AG04449 (cell line): ENCODE data around the gene MID1.

Experiments
- CTCF ChIA-PET: fragments of 350-600 bp; formaldehyde crosslinking; extraction: SDS; loops from one replicate; lab custom pipeline; 2021; ENCODE audit warnings: antibody characterized with exemption; lab: Yijun Ruan, JAX
- POLR2A ChIA-PET: fragments of 400-600, 350-600 bp; formaldehyde crosslinking; extraction: SDS; loops from one replicate; lab custom pipeline; 2020; ENCODE audit warnings: antibody characterized with exemption, inconsistent platforms; lab: Yijun Ruan, JAX
- DNase-seq: peaks from one replicate; pipeline ENCODE4 v3.0.0-alpha.2; 2010; ENCODE audit warnings: low read depth, low spot score
- H3K4me3 ChIP-seq: 2 replicates; pipeline ENCODE4 v1.5.1; 2011; ENCODE audit warnings: low read depth, mild to moderate bottlenecking, control low read depth, low read length
- TF ChIP-seq, protein P1 (sequence below): IDR thresholded peaks from one replicate; pipeline ENCODE4 v1.5.1; 2011; ENCODE audit warnings: mild to moderate bottlenecking, moderate library complexity, low read length, control low read depth, inconsistent platforms; ENCODE audit not compliant: insufficient read depth; ENCODE audit errors: missing control alignments

Gene MID1

DNA sequence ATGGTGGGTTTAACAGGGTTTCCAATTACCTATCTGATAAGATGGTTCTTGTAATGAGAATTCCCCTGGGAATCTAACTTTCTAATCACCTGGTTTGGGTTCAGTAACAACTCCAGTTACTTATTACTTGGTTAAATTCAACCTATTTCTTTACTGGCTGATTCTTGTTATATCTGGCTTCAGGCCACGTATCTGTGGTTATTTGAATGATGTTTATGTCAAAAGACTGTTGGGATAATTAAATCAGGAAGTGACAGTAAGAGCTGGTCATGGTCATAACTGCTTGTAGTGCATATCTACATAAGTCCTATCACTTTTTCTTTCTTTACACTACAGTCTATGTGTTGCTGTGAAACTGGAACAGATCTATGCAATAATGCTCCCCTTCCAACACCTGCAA lies 108.1 kb downstream of the MID1 start:
- TF ChIP-seq, protein P1, sequence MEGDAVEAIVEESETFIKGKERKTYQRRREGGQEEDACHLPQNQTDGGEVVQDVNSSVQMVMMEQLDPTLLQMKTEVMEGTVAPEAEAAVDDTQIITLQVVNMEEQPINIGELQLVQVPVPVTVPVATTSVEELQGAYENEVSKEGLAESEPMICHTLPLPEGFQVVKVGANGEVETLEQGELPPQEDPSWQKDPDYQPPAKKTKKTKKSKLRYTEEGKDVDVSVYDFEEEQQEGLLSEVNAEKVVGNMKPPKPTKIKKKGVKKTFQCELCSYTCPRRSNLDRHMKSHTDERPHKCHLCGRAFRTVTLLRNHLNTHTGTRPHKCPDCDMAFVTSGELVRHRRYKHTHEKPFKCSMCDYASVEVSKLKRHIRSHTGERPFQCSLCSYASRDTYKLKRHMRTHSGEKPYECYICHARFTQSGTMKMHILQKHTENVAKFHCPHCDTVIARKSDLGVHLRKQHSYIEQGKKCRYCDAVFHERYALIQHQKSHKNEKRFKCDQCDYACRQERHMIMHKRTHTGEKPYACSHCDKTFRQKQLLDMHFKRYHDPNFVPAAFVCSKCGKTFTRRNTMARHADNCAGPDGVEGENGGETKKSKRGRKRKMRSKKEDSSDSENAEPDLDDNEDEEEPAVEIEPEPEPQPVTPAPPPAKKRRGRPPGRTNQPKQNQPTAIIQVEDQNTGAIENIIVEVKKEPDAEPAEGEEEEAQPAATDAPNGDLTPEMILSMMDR = no peak
- POLR2A ChIA-PET = no interaction called here
- DNase-seq = no peak
- CTCF ChIA-PET = interaction anchor here (1.2 to 1.3 kb wide), 2 partner anchors 19 to 103 kb away, joined by 3 read pairs; no protein-coding TSS in a partner anchor
- no peak overlapping the region for H3K4me3 ChIP-seq

DNA sequence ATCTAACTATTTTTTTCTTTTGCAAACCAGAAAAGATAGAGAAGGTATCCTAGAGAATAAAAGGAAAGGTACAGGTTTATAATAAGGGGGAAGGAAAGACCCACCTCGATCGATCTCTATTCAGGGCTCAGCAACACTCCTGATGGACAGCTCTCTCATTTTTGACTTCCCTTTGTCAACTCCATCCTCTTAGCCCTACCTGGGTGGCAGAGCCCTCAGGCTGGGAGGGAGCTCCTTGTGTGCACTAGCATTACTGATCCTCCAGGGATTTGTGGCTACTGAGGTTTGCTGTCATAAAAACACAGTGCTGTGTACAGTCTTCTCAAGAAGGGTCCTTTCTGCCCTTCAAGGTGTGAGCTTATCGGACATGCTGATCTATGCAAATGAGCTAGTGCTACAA lies 111.0 kb downstream of the MID1 start:
- CTCF ChIA-PET = interaction anchor here (0.7 kb wide), 1 partner anchor 11 kb away, joined by 3 read pairs; no protein-coding TSS in a partner anchor
- POLR2A ChIA-PET = no interaction called here
- no peak for DNase-seq
- H3K4me3 ChIP-seq = no peak overlapping the region
- TF ChIP-seq, protein P1 = no peak

DNA sequence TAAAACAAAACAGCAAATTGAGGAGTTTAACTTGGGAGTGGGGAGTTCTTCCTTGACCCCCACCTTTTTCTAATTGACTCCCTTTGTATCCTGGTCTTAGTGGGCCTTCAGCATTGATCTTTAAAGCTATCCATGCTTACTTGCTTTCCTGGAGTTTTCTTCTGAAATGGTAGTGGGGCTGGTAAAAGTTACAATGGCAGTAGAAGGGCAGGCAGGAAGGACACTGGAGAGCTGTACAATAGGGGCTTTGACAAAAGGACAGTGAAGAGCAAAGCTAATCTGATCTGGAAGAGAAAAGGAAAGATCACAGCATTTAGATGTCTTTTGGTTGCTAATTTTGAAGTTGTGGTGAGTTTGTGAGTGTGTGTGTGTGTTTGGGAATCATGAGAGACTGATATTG lies 111.5 kb downstream of the MID1 start:
- ChIA-PET CTCF (interaction anchor here (0.7 kb wide), 1 partner anchor 11 kb away, joined by 3 read pairs; no protein-coding TSS in a partner anchor), POLR2A (no interaction called here)
- no peak for DNase-seq
- TF ChIP-seq, protein P1 = no peak
- no peak overlapping the region for H3K4me3 ChIP-seq

DNA sequence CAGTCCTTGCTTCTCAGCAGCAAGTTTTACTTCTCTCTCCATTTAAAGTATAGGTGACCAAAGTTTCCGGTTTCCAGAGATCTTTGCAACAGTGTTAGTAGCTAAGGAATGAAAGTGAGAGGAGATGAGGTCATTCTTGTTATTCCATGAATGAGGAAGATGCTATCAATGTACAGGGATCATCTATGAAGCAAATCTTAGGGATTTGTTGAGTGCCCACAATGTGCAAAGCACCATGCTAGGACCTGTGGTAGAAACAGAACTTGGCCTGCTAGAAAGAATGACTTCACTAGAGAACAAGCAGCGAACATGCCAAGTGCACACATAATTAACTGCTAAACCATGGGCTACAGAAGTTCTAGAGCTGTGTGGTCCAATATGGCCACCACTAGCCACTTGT lies 112.5 kb downstream of the MID1 start:
- no peak for DNase-seq
- CTCF ChIA-PET = interaction anchor here (0.7 kb wide), 1 partner anchor 82 kb away, joined by 3 read pairs; no protein-coding TSS in a partner anchor
- no peak overlapping the region for H3K4me3 ChIP-seq
- POLR2A ChIA-PET = no interaction called here
- TF ChIP-seq, protein P1 = no peak

DNA sequence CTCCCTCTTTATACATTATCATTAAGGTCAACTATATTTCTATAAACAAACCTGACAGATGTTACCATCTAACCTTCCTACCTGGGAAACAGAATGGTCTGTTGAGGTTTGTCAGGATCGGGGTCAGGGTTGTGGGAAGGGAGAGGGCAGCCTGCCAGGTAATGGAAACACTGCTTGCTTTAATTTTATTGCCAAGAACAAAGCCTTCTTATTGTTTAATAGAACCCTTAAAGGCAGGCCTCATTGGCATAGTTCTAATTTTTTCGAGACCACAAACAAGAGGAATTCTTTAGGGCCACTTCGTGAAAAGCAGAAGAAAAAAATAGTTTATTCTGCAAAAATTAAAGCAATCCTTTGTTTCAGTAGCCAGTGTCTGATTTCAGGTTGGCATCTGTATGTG lies 113.2 kb downstream of the MID1 start:
- DNase-seq = no peak
- ChIA-PET CTCF (no interaction called here), POLR2A (no interaction called here)
- TF ChIP-seq, protein P1 = no peak
- no peak overlapping the region for H3K4me3 ChIP-seq

DNA sequence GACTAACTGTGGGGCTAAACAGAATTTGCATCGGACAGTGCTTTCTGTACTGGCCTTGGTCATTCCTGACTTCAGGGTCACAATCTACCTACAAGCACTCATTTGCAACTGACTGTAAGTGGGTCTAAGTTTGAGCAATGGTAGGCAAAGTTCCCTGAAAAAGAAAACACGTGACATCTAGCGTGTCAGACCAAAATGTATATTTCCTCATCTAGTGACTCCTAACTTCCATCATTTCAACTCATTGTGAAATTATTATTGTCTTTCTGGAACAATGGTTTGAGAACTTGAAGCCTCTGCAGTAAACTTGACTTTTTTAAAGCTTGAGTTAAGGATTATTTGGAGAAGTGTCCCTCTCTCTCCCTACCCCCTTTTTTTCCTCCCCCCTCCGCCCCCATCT lies 113.6 kb downstream of the MID1 start:
- ChIA-PET POLR2A (no interaction called here), CTCF (no interaction called here)
- TF ChIP-seq, protein P1 = no peak

More for the DNA sequence above, 113.6 kb downstream of the MID1 start:
- no peak for DNase-seq
- H3K4me3 ChIP-seq = no peak overlapping the region
